GM18873 (cell line): ENCODE results near the gene VTN.
"Not testable (repeated sequence)": the region's sequence is repeated elsewhere in the genome, so short reads cannot be mapped to it uniquely, and the experiment has no call there.

ENCODE experiments used
- ATAC-seq: cut with Tn5 transposase; IDR thresholded peaks from one replicate; pipeline ENCODE4 v1.9.1; 2021; ENCODE audit warnings: mild to moderate bottlenecking, moderate library complexity, moderate number of reproducible peaks; ENCODE audit not compliant: unreplicated experiment, low FRiP score

VTN gene

DNA sequence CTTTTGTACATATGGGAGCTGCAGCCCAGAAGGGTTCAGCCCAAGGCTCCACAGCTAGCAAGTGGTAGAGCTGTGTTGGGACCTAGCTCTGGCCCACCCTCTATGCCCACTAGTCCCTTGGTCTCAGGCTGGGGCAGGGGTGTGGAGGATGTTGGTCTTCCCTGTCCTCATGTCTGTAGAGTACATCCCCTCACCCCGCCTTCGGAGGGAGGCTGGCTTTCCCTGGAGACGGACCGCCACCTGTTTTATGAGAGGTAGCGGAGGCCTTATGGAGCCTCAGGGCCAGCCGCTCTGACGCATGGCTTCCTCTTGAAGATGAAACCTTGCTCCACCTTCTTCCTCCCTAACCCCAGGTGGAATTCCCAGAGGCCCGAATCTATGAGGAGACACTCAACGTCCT is 26.1 kb downstream of the VTN start:
- ATAC-seq = no peak

DNA sequence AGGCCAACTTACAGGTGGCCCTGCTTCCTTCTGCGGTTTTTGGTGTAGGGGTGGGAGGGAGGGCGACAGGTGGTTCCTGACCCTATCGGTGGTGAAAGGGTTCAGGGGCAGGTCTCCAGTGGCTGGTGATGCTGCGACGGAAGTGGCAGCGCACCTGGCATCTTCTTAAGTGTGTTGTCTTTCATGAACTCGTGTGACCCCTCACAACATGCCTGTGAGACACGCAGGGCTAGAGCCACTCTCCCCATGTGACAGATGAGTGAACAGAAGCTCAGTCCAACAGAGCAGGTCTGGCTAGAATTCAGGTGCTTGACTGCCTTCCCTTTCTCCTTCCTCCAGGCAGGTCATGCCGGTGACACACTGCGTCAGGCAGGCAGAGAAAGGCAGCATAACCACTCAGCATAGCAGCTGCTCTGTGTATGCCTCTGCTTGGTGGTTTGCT is 26.6 kb downstream of the VTN start:
- ATAC-seq = no peak

DNA sequence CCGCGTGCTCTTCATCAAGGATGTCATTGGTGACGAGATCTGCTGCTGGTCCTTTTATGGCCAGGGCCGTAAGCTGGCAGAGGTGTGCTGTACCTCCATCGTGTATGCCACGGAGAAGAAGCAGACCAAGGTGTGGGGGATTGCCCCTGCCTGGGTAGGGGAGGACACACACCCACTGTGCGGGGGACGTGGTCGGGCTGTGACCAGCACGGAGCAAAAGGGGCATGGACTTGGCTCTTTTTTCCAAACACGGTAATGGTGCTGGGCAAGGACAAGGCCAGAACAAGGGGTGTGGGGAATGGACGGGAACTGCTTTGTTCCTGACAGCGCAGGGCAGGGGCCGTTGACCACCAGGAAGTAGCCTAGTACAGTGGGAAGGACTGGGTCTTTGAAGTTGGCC is 27.8 kb downstream of the VTN start:
- no peak for ATAC-seq

DNA sequence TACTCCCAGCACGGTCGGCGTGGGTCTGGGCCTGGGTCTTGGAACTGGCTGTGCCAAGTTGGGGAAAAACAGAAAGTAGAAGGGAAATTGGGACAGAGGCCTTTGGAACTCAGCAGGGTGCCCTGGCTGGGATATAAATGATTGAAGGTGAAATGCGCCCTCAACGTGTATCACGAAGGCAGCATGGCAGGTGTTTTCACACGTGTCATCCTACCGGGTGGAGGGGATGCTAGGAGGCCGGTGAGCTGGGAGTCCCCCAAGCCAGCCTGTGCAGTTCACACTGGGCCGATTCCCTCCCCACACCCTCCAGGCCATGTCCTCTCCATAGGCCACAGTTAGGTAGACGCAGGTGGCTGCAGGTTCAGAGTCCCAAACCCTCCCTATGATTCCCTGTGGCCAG is 28.6 kb downstream of the VTN start:
- ATAC-seq = no peak

DNA sequence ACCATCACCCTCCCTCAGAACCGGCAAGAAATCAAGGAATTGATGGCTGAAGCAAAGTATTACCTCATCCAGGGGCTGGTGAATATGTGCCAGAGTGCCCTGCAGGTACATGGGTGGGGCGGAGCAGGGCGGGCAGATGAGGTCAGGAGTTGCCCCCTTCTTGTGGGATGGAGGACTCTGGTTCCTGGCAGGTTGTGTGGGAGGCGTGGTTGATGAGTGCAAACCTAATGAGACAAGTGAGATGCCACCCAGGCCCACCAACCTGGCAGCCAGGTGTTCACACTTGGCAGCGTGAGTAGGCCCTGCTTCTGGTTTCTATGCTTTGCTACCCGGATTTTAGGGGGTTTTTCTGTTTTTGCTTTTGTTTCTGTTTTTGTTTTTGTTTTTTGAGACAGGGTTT is 29.7 kb downstream of the VTN start:
- ATAC-seq = no peak

DNA sequence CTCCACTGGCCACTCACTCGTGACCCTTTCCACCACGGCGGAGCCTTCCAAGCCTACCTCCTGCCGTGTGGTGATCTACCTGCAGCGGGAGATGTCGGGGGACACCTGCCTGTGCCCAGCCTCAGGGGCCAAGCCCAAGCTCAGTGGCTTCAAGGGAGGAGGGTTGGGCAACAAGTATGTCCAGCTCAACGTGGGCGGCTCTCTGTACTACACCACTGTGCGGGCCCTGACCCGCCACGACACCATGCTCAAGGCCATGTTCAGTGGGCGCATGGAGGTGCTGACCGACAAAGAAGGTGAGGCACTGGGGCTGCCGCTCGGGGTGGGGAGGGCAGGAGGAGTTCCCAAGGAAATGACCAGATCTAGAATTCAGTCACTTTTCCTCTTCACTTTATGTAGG is 30.7 kb downstream of the VTN start:
- ATAC-seq = no peak

DNA sequence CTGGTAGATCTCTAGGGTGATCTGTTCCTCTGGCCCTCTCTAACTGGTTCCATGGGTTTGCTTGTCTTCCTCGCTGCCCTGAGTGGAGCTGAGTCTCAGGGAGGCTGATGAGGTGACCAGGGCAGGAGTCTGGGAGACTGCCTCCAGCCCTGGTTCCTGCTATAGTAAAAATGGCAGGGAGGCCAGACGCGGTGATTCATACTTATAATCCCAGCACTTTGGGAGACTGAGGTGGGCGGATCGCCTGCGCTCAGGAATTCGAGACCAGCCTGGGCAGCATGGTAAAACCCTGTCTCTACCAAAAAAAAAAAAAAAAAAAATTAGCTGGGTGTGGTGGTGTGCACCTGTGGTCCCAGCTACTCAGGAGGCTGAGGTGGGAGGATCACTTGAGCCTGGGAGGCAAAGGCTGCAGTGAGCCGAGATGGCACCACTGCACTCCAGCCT is 31.3 kb downstream of the VTN start:
- ATAC-seq = not testable (repeated sequence)

DNA sequence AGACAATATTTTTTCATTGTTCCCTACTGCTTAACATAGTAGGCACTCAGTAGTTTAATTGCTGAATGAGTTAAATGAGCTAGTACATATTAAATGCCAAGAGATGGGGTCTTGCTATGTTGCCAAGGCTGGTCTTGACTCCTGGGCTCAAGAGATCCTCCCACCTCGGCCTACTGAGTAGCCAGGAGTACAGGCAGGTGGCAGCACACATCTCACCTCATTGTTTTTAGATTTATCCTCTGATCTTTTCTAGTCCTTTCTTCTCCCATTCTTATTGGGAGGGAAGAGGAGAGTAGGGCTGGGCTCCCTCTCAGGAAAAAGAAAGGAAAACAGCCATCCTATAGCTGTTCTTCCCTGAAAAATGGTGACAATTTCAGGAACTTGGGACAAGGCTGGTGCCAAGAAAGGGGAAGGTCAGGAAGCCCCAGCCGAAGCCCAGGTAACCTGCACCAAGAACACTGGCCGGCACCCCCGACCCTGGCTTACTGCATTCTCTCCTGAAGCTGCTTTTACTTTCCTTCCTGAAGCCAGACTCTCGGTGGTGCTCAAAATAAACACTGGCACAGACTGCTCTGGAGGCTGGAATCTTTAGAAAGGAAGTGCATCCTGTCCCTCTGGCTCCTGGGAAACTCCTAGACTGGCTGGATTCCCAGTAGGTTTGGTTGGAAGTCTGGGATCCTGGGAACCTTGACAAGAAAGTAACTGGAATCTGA is 31.9 kb downstream of the VTN start:
- ATAC-seq = no peak

DNA sequence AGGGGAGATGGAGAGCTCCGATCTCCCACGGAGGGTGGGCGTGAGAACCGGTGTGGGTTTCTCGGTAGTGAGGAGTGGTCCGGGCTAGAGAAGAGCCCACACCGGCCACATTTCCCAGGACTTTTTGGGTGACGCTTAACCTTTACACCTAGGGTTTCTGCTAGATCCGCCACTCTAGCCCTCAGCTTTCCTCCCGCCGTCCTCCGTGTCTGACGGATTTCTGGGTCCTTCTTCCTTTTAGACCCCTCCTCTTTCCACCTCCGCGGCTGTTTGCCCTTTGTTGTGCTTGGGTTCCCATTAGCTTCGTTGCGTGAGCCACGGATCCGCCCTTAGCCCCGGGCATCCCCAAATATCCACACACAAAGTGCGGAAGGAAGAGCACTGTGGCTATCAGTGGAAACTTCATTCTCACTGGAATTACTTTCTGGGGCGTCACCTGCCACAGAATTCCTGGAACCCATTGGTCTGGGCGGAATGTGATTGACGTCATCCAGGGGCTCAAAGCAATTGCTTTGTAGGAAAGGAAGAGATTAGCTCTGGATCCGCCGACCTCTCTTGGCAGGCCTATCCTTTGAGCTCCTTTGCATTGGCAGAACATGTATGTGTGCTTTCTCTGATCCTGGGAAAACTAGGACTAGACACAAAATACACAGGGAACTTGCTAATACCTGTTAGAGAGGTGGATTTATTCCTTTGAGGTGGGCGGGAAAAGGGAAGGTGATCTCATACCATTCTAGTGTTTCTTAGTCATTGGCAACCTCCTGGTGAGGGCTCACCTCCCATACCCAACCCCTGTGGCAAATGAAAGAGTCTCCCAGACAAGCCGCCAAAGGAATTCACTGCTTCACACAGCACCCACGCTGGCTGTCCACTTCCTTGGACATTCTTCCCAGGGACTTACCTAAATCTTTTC is 33.9 kb downstream of the VTN start:
- ATAC-seq = no peak

DNA sequence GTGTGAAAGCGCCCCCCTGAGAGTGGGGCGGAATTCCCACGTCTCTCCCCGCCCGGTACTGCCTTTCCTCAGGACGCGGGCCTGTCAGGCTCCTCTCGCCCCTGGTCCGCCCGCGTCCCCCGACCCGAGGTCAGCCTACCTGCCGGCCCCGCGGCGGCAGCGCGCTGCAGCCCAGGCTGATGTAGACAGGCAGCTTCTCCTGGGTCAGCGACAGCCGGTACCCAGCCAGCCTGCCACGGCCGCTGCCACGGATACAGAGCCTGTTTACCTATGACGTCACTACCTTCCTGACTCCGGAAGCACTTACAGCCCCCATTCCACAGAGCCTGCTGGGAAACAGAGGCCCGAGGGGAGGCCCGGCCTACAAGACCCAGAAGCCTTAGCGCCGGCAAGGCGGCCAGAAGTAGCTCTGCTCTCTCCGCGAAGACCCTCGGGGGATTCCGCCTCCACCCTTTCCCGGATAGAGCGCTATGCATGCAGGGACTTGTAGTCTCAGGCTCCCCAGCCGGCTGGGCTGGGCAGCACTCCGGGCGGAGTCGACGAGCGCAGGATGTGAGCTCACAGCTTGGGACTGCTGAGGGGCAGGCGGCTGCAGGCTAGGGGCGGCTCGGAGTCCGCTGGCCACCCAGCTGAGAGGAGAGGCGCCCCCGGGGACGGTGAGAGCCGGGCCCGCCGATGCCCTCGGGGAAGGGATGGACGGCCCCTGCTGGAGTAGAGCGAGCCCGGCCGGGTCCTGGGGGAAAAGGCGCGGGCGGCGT is 34.7 kb downstream of the VTN start, which contains the start of the genes IFT20 and TNFAIP1:
TSS of gene IFT20 (minus strand) at position 272 of the 758 bp plus-strand sequence. CDS start 3,487 bp downstream, outside the sequence.
TSS of gene TNFAIP1 (plus strand) at position 561 of the 758 bp plus-strand sequence. CDS start 3,761 bp downstream, outside the sequence.
- peak; percentile 93 for ATAC-seq

DNA sequence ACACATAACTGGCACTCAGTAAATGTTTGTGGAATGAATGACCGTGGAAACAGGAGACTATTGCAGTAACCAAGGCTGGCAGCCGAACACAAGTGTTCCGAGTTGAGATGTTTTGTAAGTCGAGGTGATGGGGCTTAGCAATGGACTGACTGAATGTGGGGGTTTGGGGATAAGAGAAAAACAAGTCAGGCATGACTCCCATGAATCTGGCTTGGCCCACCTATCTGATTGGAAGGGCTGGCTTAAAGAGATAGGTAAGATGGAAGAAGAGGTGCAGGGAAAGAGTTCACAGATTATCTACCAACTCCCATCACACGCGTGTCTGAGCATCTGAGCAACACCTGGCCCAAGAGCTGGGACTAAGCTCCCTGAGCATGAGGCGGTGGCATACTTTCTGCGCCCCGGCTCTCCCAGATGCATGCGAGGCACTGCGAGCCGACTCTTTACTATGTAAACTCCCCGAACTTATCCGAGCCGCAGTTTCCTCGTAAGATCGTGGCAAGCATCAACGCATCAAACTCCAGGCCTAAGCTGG is 35.4 kb downstream of the VTN start:
- ATAC-seq = no peak

DNA sequence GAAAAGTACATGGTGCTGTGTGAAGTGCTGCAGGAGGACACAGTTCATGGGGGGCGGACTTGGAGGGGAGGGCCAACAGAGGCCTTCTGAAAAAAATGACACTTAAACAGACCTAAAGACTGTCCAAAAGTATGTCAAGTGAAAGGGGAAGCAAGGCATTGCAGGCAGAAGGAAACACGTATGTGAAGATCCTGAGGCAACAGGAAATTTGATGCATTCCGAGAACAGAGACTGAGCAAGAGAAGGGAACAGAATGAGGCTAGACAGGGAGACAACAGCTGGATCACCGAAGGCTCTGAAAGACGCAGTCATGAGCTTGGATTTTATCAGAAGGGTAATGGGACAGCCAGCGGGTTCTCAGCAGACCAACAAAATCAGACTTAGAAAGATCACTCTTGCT is 35.9 kb downstream of the VTN start:
- ATAC-seq = no peak

DNA sequence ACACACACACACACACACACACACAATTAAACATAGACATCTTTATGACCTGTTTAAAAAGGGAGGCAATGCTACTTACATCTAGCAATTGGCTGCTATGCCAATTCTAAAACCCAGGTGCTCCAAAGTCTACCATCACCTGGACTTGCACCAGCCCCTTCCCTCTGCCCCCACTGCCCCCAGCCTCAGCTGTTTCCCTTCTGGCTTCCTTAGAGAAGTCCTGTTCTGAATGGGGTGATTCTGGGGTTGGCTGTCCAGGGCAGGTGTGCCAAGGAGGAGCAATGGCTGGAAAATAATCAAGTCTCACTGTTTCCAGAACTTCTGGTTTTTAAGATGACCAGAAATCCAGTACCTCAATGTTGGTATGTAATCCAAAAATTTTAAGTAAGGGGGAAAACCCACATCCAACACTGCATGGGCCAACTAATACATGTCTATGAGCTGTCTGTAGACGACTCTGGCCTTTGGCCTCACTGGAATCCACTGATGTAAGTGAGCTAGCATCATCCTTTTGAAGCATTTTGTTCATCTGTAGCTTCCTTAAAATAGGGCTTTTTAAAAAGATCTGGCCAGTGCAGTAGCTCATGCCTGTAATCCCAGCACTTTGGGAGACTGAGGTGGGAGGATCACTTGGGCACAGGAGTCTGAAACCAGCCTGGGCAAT is 36.9 kb downstream of the VTN start:
- ATAC-seq = no peak

DNA sequence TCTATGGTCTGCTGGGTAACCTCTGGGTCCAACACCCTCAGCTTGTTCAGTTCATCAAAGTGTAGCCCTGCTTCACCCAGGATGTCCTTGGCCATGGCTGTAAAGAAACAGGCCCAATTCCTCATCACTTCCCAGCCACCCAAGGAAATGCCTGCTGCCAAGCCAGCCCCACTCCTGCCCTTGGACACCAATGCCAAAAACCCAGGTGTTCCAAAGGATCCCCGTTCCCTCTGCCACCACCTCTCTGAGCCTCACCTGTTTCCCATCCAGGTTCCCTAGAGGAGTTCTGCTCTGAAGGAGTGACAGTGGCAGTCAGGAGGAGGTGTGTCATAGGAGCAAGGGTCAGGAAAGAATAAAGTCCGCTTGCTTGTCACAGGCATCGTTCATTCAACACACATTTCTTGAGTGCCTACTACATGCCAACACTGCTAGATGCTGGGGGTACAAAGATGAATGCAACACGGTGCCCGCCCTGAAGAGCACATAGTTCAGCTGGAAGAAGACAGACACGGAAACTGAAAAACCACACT is 38.2 kb downstream of the VTN start:
- ATAC-seq = no peak

DNA sequence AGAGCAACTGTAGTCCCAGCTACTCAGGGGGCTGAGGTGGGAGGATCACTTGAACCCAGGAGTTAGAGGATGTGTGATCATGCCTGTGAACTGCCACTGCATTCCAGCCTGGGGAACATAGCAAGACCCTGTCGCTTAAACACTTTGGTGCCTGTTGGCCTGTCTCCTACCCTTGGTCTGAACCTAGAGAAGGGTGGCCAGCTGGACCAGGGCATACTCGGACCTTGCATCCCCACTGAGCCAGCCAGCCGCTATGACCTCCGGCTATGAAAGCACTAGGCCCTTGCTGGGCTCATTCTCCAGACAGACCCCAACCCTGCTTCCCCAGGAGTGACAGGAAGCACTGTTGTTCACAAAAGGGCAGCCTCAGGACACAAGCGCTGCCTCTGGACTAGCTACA is 39.4 kb downstream of the VTN start:
- ATAC-seq = no peak

DNA sequence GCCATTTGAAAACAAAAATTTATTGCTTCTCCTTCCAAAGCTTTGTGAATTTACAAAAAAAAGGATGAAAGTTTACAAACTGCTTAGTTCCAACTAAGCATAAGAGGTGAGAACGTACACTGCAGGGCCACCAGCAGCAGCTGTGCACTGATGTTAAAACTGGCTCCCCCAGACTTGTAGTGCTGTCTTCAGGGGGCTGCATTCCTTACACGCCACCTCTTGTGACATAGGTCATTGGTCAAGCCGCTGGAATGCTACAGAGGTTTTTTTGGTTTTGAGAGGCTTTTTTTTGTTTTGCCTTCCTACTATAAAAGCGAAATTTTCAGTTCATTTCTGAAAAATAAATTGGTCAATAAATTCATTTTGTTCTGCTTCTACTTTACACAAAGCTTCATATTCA is 41.8 kb downstream of the VTN start:
- ATAC-seq = no peak

DNA sequence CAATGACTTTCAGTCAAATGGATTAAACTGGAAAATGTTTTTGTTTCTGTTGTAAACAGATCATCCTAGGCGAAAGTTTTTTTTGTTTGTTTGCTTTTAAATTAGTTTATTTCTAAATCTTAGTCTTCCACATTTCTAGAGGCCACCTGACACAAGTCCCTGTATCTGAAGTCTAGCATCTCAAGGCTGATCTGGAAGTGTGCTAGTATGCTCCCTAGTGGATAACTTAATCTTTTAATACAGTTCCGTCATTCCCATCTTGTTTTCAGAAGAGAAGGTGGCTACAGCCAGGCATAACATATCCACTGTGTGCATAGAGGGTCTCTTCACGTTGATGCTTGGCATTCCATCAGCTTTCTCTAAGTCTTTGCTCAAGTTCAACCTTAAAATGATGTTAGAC is 42.4 kb downstream of the VTN start:
- ATAC-seq = no peak

DNA sequence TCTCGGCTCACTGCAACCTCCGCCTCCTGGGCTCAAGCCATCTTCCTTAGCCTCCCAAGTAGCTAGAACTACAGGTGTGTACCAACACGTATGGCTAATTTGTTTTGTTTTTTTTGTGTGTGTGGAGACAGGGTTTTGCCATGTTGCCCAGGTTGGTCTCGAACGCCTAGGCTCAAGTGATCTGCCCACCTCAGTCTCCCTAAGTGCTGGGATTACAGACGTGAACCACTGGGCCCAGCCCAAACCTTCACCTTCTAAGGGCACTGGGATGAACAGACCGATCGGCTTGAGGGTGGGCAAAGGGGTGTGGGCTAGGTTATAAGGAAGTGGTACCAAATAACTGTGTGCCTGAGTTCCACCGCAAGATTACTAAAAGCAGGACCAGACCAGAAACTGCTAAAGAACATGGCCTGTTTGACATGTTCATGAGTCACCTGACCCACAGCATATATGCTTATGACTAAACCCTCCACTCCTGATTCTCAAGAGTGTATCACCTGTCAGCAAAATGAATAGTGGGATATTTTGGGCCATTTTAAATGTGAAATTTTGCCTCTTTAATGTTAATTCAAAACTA is 43.0 kb downstream of the VTN start:
- peak; percentile 62 for ATAC-seq

DNA sequence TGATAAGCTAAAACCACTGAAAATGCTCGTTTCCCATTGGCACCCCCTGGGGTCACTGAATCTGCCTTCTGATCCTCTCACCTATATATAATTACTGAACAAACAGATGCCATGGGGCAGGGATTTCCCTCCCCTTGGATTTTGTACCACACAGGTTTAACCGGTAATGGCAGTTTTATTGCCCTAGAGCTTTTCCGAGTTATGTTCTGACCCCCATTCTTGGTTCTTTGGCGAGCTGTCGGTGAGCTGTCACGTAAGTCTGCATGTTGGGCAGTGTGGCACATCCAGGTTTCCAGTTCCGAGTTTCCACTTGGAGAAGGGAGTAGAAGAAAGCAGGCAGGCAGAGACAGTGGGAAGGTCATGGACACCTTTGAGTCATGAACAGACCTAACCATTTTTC is 44.0 kb downstream of the VTN start:
- no peak for ATAC-seq
